Measurements from ENCODE around the gene HSPBP1. TPM values are rescaled to one million over a fixed set of nuclear protein-coding genes. Genes with fewer than 3 reads are reported as not detected.

HSPBP1 gene
- polyA plus RNA-seq, 3 donors: 12.3 to 17.0 (median 15.3) TPM

GRCh38 chr19:55279340-55279739, 570 bp downstream of the HSPBP1 start:
- peaks cover 37% of the 10 kb centered on the region for H3K4me1 Mint-ChIP-seq
- WGBS (ENCODE audit: insufficient coverage): 13% methylated on average over 20 of the region's 23 CpGs

More at GRCh38 chr19:55279340-55279739, 570 bp downstream of the HSPBP1 start:
- Histone ChIP-seq H2AFZ (ENCODE audit: insufficient read depth, low read depth, low read length, poor library complexity, severe bottlenecking) (peak overlapping the region; percentile 85), H3K79me2 (ENCODE audit: insufficient read depth, low read length) (peaks cover 4% of the 10 kb centered on the region), H3K4me1 (ENCODE audit: control insufficient read depth in 1 of 2, insufficient read depth in 2 of 2, low read length in 2 of 2) (peaks cover 30 to 39% of the 10 kb centered on the region in 2 donors), H3K4me2 (replicated peaks; ENCODE audit: extremely low read depth, low read length, poor library complexity, severe bottlenecking) (peak overlapping the region; percentile 88), H4K20me1 (ENCODE audit: insufficient read depth, low read length) (no peaks in the 10 kb centered on the region), H3K36me3 (replicated peaks in 1 of 2; ENCODE audit: control insufficient read depth in 1 of 2, insufficient read depth in 2 of 2, low read length in 2 of 2) (peaks cover 0 to 9% of the 10 kb centered on the region in 2 donors), H3K9ac (ENCODE audit: insufficient read depth, low read length, poor library complexity, severe bottlenecking) (peak overlapping the region; percentile 68), H3K4me3 (replicated peaks in 1 of 3; ENCODE audit: low read depth in 2 of 3, low read length in 3 of 3) (peak overlapping the region; percentile 53 to 98 (median 78)), H3K27ac (ENCODE audit: low read depth in 1 of 2, low read length in 2 of 2) (peak overlapping the region; percentile 70 to 81), H3K9me3 (replicated peaks in 1 of 2; ENCODE audit: control insufficient read depth in 1 of 2, insufficient read depth in 1 of 2, low read length in 2 of 2) (no peaks in the 10 kb centered on the region), H3K27me3 (ENCODE audit: control insufficient read depth in 2 of 2, insufficient read depth in 2 of 2, low read length in 2 of 2) (peaks cover 0 to 8% of the 10 kb centered on the region in 2 donors)
- no peak for TF ChIP-seq CTCF (IDR thresholded peaks at IDR 0.05)
- peaks cover 0 to 5% (median 0%) of the 10 kb centered on the region in 7 donors for H3K9me3 Mint-ChIP-seq
- no peak for DNase-seq
- H3K4me3 Mint-ChIP-seq: peak overlapping the region; percentile 98 to 99
- peak overlapping the region; percentile 92 to 99 (median 96) for H3K27ac Mint-ChIP-seq
- H3K27me3 Mint-ChIP-seq (ENCODE audit: low read depth in 3 of 3): peaks cover 6 to 12% (median 12%) of the 10 kb centered on the region in 3 donors
- intact Hi-C loops (cut with micrococcal nuclease): loop anchor here in 1 of 2 donors (2.0 kb wide), 1 partner anchor 21 kb away; the partner anchor contains the start of gene PPP6R1
- peaks cover 17% of the 10 kb centered on the region in 2 donors for H3K36me3 Mint-ChIP-seq
